ENCODE measurements around the gene CDIPT. TPM values are rescaled to one million over a fixed set of nuclear protein-coding genes. Genes with fewer than 3 reads are reported as not detected.
"Not testable (repeated sequence)": the region's sequence is repeated elsewhere in the genome, so short reads cannot be mapped to it uniquely, and the experiment has no call there.

Gene CDIPT
- total RNA-seq, 4 donors from 2014 or later = 39.6 to 122 (median 91.2) TPM

DNA sequence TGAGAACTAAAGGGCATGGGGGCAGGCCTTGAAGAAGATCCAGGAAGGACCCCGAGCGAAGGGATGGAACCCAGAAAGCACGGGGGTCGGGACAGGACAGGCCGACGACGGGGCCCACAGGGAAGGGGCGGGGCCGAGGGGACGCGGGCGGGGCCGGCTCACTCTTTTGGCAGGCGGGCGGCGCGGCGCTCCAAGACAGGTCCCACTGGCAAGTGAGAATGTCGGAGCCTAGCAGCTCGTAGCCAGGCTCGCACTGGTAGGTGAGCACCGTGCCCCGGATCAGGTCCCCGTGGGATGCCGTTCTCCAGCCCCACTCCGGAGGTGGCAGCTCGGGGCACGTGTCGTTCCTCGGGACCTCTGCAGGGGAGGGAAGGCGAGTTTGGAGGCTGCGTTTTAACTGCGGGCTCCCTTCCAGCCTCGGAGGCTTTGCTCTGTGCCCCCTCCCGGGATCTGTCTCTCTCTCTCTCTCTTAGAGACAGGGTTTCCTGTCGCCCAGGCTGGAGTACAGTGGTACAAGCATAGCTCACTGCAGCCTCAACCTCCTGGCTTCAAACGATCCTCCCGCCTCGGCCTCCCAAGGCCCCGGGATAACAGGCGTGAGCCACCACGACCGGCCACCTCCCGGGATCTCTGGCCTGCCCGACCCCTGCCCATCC lies 13.7 kb upstream of the CDIPT start:
- TF ChIP-seq, protein P1, sequence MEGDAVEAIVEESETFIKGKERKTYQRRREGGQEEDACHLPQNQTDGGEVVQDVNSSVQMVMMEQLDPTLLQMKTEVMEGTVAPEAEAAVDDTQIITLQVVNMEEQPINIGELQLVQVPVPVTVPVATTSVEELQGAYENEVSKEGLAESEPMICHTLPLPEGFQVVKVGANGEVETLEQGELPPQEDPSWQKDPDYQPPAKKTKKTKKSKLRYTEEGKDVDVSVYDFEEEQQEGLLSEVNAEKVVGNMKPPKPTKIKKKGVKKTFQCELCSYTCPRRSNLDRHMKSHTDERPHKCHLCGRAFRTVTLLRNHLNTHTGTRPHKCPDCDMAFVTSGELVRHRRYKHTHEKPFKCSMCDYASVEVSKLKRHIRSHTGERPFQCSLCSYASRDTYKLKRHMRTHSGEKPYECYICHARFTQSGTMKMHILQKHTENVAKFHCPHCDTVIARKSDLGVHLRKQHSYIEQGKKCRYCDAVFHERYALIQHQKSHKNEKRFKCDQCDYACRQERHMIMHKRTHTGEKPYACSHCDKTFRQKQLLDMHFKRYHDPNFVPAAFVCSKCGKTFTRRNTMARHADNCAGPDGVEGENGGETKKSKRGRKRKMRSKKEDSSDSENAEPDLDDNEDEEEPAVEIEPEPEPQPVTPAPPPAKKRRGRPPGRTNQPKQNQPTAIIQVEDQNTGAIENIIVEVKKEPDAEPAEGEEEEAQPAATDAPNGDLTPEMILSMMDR (IDR thresholded peaks at IDR 0.05) = no peak
- no peak for TF ChIP-seq POLR2A (IDR thresholded peaks at IDR 0.05)
- peak in 1 of 3 donors; percentile 26 for DNase-seq
- Histone ChIP-seq H3K27me3 (peaks cover 0 to 9% of the 10 kb centered on the region in 2 donors), H3K36me3 (no peaks in the 10 kb centered on the region), H3K4me3 (peak overlapping the region in 3 of 4 donors; percentile 15 to 36 (median 29)), H3K9me3 (no peaks in the 10 kb centered on the region), H3K27ac (no peak overlapping the region), H3K4me1 (peaks cover 0 to 5% (median 2%) of the 10 kb centered on the region in 4 donors)

DNA sequence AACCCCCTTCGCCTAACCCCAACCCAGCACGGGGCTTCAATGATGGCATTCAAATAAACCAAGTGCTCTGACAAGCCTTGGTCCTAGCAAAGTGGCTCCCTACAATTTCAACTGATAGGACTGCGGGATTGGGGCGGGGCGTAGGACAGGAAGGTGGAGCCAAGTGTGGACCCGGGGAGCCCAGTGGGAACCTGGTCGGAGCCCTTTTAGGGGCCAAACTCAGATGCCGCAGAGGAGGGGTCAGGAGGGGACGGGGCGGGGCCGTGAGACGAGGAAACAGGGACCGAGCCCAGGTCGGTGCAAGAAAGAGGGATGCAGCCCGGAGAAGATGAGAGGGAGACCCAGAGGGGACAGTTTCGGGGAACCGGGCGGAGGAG lies 13.2 kb upstream of the CDIPT start:
- Histone ChIP-seq H3K27me3 (peaks cover 0 to 9% of the 10 kb centered on the region in 2 donors), H3K27ac (no peak overlapping the region), H3K4me3 (peak overlapping the region in 3 of 4 donors; percentile 15 to 36 (median 29)), H3K9me3 (no peaks in the 10 kb centered on the region), H3K36me3 (no peaks in the 10 kb centered on the region), H3K4me1 (peaks cover 0 to 5% (median 2%) of the 10 kb centered on the region in 4 donors)
- TF ChIP-seq POLR2A (IDR thresholded peaks at IDR 0.05) = no peak
- TF ChIP-seq, protein P1 (IDR thresholded peaks at IDR 0.05) = no peak
- no peak for DNase-seq

DNA sequence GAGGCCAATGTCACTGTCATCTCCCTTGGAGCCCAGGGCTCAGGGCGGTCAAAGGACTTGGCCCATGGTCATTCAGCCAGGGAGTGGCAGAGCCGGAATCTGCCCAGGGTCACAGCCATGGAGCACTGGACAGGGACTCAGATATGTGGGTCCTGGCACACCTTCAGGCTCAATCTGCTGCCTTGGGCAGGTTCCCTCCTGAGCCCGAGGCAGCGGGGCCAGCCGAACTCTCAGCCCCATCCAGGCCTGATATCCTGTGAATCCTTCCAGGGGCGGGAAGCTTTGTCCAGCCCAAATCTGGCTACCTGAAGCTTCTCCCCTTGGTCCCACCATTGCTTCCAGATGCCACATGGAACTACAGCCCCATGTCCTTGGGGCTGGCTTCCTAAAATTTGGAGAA lies 12.2 kb upstream of the CDIPT start:
- no peaks in the 10 kb centered on the region for H3K36me3 ChIP-seq
- no peak overlapping the region for H3K27ac ChIP-seq
- DNase-seq = no peak
- TF ChIP-seq, protein P1 (IDR thresholded peaks at IDR 0.05) = no peak
- TF ChIP-seq POLR2A (IDR thresholded peaks at IDR 0.05) = no peak
- H3K4me3 ChIP-seq = no peak overlapping the region
- peaks cover 0 to 9% of the 10 kb centered on the region in 2 donors for H3K27me3 ChIP-seq
- H3K9me3 ChIP-seq = no peaks in the 10 kb centered on the region
- peaks cover 0 to 5% (median 2%) of the 10 kb centered on the region in 4 donors for H3K4me1 ChIP-seq

DNA sequence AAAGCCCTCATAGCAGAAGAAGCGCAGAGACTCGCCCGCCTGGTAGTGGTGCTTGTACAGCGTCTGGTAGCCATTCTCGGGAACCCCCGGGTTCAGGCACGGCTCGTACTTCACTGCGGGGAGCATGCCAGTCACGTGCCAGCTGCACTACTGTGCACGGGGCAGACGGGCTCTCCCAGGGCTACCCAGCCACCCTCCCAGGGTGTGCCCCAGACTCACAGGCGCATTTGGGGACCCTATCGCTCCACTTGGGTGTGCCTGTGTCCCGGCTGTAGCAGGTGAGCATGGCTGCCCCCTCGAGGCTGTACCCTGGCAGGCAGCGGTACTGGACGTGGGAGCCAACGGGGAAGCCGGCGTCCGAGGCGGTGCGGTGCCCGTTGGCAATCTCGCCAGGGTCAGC lies 10.3 kb upstream of the CDIPT start:
- Histone ChIP-seq H3K4me3 (no peak overlapping the region), H3K27ac (no peak overlapping the region), H3K27me3 (peaks cover 0 to 9% of the 10 kb centered on the region in 2 donors), H3K9me3 (no peaks in the 10 kb centered on the region), H3K36me3 (no peaks in the 10 kb centered on the region), H3K4me1 (peaks cover 0 to 5% (median 2%) of the 10 kb centered on the region in 4 donors)
- no peak for DNase-seq
- TF ChIP-seq, protein P1 (IDR thresholded peaks at IDR 0.05) = no peak
- no peak for TF ChIP-seq POLR2A (IDR thresholded peaks at IDR 0.05)

DNA sequence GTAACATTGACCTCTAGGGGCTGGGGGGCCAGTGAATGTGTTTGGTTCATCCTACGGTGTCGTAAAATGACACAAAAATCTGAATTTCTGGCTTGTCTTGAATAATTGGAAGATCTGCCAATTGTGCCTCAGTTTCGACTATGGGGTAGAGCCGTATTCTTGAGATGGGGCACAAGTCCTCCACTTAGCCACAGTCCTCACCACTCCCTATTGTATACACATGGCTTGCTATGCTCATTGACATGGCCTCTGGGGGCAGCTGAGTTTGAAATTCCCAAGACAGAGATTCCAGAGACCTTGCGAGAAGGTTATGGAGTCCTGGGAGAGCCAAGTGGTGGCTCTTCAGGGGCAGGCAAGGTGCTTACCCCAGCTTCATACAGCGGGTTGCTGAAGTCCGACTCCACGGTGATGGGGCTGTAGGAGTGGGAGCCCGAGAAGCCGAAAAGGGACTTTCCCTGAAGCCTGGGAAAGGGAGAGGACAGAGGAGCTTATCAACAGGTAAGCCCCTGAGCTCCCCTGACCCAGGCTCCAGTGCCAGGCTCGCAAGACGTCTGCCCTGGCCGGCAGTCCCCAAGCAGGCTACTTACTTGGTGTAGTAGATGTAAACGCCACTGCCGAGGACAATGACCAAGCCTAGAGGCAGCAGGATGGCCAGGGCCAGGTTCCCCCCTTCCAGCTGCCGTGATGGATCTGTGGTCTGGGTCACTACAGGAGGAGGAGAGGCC lies 9.0 kb upstream of the CDIPT start:
- no peak for TF ChIP-seq POLR2A (IDR thresholded peaks at IDR 0.05)
- TF ChIP-seq, protein P1 (IDR thresholded peaks at IDR 0.05) = no peak
- no peak overlapping the region for H3K4me3 ChIP-seq
- peaks cover 0 to 5% (median 2%) of the 10 kb centered on the region in 4 donors for H3K4me1 ChIP-seq
- H3K27me3 ChIP-seq = peaks cover 0 to 3% of the 10 kb centered on the region in 2 donors
- H3K27ac ChIP-seq = no peak overlapping the region
- no peaks in the 10 kb centered on the region for H3K9me3 ChIP-seq
- H3K36me3 ChIP-seq = no peaks in the 10 kb centered on the region
- no peak for DNase-seq

DNA sequence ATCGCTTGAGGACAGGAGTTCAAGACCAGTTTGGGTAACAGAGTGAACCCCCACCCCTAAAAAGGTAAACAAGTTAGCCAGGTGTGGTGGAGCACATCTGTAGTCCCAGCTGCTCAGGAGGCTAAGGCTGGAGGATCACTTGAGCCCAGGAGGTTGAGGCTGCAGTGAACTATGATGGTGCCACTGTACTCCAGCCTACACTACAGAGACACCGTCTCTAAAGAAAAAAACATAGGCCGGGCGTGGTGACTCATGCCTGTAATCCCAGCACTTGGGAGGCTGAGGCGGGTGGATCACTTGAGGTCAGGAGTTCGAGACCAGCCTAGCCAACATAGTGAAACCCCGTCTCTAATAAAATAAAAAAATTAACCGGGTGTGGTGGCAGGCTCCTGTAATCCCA lies 6.0 kb upstream of the CDIPT start:
- not testable (repeated sequence) for DNase-seq, H3K27ac ChIP-seq, H3K4me1 ChIP-seq, H3K36me3 ChIP-seq, H3K4me3 ChIP-seq, H3K27me3 ChIP-seq, H3K9me3 ChIP-seq

Data from Peyer's patch (tissue), 4 donors.